22Rv1 (cell line): ENCODE data around the gene SIRT2.

Source experiments
- H3K27ac ChIP-seq: fragments of 450-650 bp; 2 replicates; pipeline ENCODE4 v1.5.1; 2017
- CTCF ChIP-seq: fragments of 450-650 bp; IDR thresholded peaks from 2 replicates; pipeline ENCODE4 v1.5.1; 2017; ENCODE audit warnings: mild to moderate bottlenecking
- ZFX ChIP-seq: fragments of 450-650 bp; IDR thresholded peaks from 2 replicates; pipeline ENCODE4 v1.6.1; 2017; ENCODE audit warnings: antibody characterized with exemption, borderline replicate concordance

The SIRT2 gene

GRCh38 chr19:38939957-38940356 is 40.5 kb upstream of the SIRT2 start:
- no peak overlapping the region for H3K27ac ChIP-seq
- TF ChIP-seq ZFX, result no peak
- TF ChIP-seq CTCF, result no peak

GRCh38 chr19:38933544-38933943 is 34.1 kb upstream of the SIRT2 start:
- no peak overlapping the region for H3K27ac ChIP-seq
- TF ChIP-seq CTCF (no peak), ZFX (no peak)

GRCh38 chr19:38932425-38933179 is 33.2 kb upstream of the SIRT2 start:
- no peak overlapping the region for H3K27ac ChIP-seq
- TF ChIP-seq CTCF (peak; percentile 55), ZFX (no peak)

- H3K27ac ChIP-seq, result peak overlapping the region; percentile 88
- TF ChIP-seq ZFX, result no peak
- TF ChIP-seq CTCF, result no peak
Measured at GRCh38 chr19:38931521-38931793, 32.0 kb upstream of the SIRT2 start.

GRCh38 chr19:38930776-38931520 is 31.5 kb upstream of the SIRT2 start, which contains the start of gene MRPS12:
MRPS12 (plus strand) TSS chr19:38930944; CDS start chr19:38931295, 351 bp downstream.
- peak within 1 kb of the TSS; percentile 88 for H3K27ac ChIP-seq
- TF ChIP-seq ZFX, result no peak
- no peak for TF ChIP-seq CTCF

- H3K27ac ChIP-seq, result peak within 1 kb of the TSS; percentile 88
Measured at GRCh38 chr19:38929929-38930775, 30.7 kb upstream of the SIRT2 start, which contains the start of gene SARS2. SARS2 (minus strand) TSS chr19:38930763; CDS start chr19:38930736, 27 bp downstream.

More at GRCh38 chr19:38929929-38930775, 30.7 kb upstream of the SIRT2 start, which contains the start of gene SARS2:
- TF ChIP-seq ZFX (no peak), CTCF (peak; percentile 99)
